Measurements from ENCODE around the gene C16orf90.
"Not testable (repeated sequence)": the region's sequence is repeated elsewhere in the genome, so short reads cannot be mapped to it uniquely, and the experiment has no call there.

Gene C16orf90, protein sequence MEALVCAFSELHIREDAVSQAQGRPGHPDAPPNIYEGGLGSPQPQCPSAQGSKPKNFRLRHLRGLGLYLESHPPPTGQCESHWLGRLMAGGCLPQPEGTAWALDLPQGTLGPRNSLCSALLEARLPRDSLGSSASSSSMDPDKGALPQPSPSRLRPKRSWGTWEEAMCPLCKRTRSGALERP

DNA sequence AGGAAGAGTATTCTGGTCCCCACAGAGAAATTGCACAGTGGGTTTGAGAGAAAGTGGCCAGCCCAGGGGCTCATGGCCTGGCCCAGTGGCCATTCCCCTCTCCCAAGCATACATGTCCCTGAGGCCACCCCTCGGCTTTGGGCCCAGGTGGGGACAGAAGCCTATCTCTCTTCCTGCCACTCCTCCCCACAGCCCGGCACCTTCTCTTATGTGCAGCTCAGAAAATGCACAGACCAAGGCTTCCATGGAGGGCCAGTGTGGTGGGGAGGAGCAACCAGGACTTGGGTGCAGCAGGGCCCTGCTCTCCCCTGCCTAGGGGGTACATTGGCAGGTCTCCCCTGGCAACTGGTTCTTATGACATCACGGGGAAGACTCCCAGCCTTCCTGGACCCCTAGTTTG is at the start of gene C16orf90:
TSS of gene C16orf90 (minus strand) at position 314 of the 400 bp plus-strand sequence. CDS start at position 246, 68 bp downstream.
- no peak for FAIRE-seq

DNA sequence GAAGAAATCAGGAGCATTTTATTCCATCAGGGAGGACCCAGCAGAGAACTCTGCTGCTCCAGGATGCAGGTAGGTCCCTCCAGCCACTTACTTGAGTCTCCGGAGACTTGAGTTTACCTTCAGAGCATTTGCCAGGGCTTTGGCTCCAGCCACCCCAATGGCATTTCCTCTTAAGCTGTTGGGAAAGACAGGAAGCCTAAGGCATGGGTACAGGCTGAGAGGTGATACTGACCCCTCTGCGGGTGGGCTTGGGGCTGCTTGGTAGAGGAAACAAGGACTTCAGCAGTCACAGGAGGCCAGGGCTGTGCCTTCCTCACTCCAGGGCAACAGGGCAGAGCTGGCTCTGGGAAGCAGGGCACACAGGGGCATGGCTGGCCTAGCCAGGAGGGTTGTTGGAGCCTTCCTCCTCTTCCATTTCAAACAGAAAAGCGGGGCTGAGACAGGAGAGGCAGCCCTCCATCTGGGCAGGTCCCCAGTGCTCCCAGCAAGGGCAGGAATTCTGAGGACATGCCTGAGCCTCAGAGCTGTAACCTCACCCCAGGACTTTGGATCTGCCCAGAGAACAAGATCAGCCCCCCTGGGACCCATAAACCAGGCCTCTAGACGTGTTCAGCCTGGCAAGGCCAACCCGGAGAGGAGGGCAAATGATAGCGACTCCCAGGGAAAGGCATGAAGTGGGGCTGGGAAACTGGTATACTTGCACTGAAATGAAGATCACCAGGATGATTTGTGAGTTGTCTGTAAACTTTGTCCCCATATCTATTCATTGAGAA is 47.5 kb upstream of the C16orf90 start:
- DNase-seq (ENCODE audit: low spot score) (no peak), FAIRE-seq (no peak)

More for the DNA sequence above, at the start of gene C16orf90:
- DNase-seq (ENCODE audit: low spot score): no peak

DNA sequence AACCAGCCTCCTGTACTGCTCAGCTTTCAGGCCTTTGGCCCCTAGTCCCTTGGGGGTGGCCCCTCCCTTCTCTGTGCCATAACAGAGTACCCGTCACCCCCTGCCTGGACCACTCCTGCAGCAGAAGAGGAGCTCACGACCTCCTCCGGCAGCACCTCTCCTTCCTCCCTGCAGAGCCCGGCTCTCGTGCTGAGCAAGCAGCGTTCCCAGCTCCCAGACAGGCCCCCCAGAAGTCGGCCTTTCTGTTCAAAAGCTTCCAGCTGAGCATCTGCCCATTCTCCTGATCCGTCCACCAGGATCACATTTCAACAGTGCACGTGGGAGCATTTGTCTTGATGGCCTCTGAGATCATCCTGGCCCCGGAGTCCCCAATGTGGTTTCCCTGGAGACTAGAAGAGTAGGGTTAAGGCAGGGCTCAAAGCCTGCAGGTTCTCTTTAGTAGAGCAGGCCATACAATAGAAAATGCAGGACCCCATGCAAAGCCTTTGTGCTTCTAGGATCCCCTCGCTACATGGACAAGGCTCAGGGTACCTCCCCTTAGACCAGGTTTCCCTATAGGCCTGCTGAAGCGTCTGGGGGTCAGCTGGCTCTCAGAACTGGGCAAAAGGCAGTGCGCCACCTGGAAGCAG is 46.4 kb upstream of the C16orf90 start:
- FAIRE-seq (no peak), DNase-seq (ENCODE audit: low spot score) (no peak)

DNA sequence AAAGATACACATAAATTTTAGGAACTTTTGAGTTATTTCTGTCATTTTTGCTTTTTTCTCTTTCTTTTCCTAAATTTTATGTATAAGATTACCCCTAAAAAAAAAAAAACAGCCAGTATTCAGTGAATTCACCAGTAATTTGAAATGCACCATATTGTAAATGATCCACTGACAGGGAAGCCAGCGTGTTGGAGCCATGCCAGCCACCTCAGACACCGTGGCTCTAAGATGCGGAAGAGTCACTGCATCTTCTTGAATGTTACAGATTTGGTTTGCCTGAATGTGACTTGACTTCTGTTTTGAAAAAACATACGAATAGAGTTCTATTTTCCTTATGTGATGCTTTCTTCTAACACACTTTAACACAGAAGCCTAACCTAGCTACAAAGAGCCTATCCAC is 42.9 kb upstream of the C16orf90 start:
- no peak for DNase-seq (ENCODE audit: low spot score)
- no peak for FAIRE-seq

DNA sequence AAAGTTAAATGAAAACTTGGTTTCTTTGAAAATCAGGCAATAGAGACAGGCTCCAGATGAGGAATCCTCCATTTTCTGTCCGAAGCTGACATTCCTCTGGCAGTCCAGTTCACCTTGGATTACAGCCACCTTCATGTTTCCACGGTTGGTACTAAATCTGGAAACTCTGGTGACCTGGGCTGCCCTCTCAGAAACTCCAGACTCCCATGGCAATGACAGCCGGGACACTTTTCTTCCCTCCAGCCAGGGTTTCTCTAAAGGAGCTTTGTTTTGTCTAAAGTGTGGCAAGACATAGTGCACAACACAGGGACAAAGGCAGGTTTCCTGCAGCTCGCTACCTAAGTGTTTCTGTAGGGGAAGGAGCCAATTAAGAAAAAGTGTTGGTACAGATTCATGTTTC is 41.6 kb upstream of the C16orf90 start:
- DNase-seq (ENCODE audit: low spot score) (no peak), FAIRE-seq (no peak)

DNA sequence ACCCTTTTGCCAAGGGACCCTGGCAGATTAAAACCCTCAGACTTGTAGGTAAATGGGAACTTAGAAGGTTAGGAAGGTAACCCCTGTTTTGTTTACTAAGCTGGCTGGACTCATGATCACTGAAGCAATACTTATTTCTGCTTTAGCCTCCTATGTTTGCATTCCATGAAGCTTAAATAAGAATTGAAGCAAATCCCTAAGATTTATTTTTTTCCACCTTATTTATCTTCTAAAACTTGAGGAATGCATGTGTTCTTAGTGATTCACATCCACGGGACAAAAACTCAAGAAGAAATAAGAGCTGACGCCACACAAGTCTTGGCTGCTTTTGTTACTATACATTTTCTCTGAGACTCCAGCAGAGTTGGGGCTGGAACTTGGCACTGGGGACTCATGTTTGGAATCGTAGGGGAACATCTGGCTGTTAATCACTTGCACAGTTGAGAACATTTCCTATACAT is 41.0 kb upstream of the C16orf90 start:
- DNase-seq (ENCODE audit: low spot score): no peak
- no peak for FAIRE-seq

DNA sequence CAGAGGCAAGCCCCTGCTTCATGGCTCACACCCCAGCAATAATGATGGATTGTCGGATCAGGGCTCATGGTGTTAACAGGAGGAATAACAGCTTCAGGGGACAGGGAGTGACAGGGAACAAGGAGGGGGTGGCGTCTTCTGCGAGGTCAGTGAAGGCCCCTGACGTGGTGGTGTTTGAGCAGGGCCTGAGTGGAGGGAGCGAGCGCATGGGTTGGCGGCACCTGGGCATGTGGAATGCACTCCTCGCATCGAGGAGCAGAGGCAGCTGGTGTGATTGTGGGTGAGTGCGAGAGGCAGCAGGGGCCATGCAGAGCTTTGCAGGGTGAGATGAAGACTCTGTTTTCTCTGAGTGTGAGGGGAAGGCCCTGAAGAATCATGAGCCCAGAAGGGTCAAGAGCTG is 38.8 kb upstream of the C16orf90 start:
- DNase-seq (ENCODE audit: low spot score): no peak

DNA sequence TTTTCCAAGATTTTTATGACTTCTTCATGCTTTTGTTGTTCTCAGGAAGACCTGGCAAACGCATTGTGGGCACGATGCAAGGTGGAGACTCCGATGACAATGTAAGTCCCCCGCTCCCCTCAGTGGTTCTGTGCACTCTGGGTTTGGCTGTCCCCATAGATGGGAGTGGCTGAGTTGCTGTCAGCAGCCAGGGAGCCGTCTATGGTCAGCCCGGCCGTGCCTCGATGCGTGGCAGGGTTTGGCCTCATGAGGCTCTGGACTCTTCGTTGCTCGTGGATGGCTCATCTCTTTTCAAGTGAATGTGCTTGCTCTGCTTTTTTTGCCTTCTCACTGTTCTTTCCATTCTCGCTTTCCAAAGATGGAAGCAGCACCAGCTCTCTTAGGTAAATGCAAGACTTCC is 37.5 kb upstream of the C16orf90 start:
- DNase-seq (ENCODE audit: low spot score) (no peak), FAIRE-seq (no peak)

More for the DNA sequence above, 38.8 kb upstream of the C16orf90 start:
- FAIRE-seq: no peak

DNA sequence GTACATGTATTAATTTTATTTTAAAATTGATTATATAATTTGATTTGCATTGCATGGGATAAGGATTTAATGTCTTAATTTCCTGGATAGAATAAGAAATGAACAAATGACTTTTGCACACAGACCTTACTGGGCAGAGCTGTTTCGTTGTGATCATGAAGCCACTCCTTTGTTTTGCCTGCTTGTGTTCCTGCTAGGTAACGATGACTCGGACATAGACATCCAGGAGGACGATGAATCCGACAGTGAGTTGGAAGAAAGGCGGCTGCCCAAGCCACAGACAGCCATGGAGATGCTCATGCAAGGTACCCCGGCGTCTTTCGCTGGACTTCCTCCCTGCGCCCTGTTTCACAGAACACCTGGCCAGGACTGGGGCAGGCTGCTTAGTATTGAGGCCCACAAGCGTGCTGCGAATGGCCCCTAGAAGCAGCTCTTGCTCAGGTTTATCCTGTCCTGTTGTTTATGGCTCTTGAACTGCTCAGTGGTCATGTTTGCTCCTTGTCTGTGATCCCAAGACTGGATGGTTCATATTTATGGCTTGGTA is 35.2 kb upstream of the C16orf90 start:
- DNase-seq (ENCODE audit: low spot score): no peak
- no peak for FAIRE-seq

DNA sequence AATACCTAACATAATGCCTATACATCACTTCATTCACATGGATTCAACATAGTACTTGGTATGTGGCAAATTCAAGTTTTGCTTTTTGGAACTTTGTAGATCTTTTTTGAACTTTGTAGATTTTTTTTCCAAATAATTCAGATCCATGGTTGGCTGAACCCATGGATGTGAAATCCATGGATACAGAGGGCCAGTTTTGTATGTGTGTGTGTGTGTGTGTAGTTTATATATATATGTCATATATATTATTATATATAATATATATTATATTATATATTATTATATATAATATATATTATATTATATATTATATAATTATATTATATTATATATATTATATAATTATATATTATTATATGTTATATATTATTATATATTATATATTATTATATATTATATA is 33.9 kb upstream of the C16orf90 start:
- FAIRE-seq (no peak), DNase-seq (ENCODE audit: low spot score) (no peak)

DNA sequence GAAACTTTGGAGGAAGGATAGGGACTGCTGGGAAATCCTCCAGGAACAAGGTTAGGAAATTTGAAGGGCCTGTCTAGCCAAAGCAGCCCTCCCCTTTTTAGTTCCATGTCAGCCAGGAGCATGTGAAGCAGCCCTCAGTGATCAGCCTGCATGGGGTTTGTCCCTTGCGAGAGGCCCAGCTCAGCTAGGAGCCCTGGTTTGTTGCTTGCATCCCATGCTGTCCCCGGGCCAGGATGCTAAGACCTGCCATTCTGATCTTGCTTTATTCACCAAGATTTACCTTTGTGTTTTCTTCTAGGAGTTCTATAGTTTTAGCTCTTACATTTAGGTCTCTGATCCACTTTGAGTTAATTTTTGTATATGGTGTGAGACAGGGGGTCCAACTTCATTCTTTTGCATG is 33.1 kb upstream of the C16orf90 start:
- FAIRE-seq (no peak), DNase-seq (ENCODE audit: low spot score) (no peak)

DNA sequence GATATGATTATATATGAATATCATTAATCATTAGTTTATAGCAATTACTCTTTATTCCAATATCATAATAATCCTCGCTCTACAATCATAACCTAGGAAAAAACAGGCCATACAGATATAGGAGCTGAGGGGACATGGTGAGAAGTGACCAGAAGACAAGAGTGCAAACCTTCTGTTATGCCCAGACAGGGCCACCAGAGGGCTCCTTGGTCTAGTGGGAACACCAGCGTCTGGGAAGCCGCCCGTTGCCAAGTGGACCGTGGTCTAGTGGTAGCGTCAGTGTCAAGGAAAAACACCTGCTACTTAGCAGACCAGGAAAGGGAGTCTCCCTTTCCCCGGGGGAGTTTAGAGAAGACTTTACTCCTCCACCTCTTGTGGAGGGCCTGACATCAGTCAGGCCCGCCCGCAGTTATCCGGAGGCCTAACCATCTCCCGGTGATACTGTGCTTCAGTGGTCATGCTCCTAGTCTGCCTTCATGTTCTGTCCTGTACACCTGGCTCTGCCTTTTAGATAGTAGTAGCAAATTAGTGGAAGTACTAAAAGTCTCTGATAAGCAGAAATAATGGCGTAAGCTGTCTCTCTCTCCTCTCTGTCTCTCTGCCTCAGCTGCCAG is 32.0 kb upstream of the C16orf90 start:
- not testable (repeated sequence) for DNase-seq (ENCODE audit: low spot score); FAIRE-seq

DNA sequence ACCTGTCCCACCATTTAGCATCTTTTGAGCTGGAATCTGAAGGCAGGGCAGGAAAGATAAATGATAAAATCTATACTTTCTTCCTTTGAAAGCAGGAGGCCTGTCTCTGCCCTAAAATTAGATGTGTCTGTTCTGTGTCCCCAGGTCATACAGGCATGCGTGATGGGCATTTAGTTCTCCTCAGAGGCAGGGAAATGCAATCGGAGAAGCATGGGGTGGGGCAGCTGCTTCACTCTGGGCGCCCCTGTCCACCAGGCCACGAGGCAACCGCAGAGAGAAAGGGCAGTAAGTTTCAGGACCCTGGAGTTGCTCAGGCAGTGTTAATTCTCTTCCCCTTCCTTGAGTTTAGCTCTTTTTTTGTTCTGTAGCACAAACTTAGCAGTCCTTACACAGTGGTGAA is 30.7 kb upstream of the C16orf90 start:
- DNase-seq (ENCODE audit: low spot score): no peak
- no peak for FAIRE-seq

DNA sequence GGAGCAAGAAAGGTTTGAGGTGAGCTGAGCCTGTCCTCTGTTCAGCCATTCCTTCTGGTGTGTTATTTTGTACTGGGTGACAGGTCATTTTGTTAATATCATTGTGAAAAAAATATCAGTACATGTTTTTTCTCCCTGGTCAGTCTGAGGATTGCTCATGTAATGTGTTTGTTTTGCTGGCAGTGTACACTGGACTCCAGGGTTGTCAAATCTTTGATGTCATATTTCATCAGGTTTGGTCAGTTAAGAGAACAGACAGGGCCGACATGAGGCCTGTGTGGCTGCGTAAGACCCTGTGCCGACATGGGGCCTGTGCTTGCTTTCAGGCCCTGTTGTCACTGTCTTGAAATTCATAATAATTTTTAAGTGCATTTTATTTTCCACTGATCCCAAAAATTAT is 28.0 kb upstream of the C16orf90 start:
- DNase-seq (ENCODE audit: low spot score): no peak
- FAIRE-seq: no peak

DNA sequence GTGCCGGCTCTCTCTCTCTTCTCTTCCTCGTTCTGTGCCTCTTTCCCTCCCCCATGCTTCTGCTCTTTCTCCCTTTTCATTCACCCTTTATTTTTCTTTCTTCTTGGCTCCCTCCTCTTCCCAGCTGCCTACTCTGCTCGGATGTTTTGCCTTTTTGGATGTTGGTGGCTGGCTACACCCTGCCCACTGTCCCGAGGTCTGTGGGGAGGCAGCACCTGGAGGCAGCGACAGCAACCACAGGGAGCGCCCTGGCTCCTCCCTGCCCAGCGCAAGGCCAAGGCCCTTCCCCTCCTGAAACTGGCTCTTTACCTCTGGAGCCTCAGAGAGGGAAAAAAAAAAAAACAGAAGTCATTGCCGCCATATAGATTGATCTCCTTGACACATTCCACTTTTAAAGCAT is 25.6 kb upstream of the C16orf90 start:
- DNase-seq (ENCODE audit: low spot score) (no peak), FAIRE-seq (no peak)

DNA sequence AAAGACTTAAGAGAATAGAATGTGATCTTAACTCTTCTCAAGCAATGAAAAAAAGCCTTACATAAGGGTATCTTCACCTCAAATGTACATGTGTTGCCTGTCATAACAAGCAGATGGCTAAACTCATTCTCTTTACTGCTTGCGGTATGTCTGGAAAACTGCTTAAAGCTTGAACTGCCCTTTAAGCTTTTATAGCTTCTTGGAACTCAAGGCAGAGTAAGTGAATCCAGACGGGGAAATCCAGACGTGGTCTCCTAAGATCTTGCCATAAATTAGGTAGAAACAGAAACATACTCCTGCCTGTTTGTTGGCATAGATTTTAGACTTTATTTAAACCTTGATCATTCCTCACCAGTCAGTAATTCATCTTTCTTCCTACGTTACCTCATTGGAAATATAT is 25.1 kb upstream of the C16orf90 start:
- FAIRE-seq: no peak
- DNase-seq (ENCODE audit: low spot score): no peak

DNA sequence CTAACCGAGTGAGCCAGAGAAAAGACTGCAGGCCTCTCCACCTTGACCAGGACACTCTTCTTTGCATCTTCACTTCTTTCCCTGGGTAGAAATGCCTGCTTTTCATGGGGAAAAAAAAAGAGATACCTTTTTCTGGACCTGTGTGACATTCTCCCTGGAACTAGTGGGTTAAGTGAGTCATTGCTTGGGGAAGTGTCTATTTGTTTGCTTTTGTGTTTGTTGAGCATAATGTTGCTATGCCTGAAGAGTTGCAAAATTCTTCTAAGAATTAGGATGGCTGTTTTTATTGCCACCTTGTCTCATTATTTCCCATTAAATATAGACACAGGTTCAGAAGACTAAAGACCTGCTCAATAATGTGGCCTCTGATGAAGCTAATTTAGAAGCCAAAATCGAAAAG is 24.3 kb upstream of the C16orf90 start:
- FAIRE-seq (no peak), DNase-seq (ENCODE audit: low spot score) (no peak)

DNA sequence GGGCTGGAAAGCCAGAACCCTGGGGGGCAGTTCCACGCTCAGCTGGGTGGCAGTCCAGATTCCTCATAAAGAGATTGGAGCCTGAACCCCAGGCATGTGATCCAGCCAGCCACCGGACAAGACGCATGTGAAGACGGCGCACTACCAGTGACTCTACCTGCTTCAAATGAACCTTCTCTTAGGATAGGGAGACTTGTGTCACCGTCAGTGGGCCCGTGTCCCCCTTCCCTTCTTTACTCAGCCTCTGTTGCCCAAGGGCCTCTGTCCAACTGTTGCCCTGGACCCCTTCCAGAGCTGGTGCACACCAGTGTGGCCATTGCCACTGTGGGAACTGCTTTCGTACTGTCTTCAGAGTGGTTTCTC is 23.7 kb upstream of the C16orf90 start:
- DNase-seq (ENCODE audit: low spot score): no peak
- no peak for FAIRE-seq

DNA sequence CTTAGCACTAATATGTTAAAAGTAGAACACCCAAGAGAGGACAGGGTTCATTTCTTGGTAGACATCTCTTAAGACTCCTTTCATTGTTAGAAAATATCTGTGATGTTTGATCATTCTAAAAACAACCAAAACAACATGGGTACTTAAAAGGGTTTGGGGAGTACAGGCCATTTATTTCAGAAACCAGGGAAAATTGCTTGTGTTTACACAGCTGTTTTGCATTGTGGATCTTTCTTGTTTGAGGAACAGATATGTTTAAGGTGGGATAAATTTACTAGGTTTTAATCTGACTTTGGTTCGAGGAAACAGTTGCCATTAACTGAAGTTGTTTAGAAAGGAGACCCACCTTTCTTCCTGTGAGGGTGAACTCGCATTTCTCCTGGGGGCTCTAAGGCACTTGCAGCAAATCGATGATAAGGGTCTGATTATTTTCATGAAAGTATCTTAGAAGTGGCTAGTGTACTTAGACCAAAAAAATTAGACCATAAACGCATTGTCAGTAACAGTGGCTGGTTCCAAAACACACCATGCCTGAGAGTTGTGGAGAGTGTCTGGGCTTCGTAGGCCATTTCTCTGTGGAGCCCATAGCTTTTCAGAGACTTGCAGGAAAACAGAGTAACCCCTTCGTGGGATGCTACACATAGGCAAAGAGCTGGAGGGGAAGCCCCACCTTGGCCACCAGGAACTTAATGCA is 23.1 kb upstream of the C16orf90 start:
- no peak for FAIRE-seq

DNA sequence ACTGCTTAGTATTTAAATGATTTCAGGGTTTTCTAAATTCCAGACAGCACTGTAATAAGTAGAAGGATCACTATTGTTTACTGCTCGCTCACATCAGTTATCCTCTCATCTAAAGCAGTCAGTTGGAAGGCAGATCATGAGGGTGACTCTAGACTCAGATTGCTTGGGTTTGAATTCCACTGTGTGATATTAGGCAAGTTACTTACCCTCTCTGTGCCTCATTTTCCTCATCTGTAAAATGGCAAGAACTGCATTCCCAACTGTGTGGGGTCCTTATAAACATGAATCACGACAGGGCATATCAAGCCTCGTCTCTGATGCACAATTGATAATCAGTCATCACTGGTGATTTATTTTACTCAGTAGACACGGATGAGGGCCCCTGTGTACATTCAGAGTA is 20.6 kb upstream of the C16orf90 start:
- DNase-seq (ENCODE audit: low spot score) (no peak), FAIRE-seq (no peak)

More for the DNA sequence above, 23.1 kb upstream of the C16orf90 start:
- no peak for DNase-seq (ENCODE audit: low spot score)

DNA sequence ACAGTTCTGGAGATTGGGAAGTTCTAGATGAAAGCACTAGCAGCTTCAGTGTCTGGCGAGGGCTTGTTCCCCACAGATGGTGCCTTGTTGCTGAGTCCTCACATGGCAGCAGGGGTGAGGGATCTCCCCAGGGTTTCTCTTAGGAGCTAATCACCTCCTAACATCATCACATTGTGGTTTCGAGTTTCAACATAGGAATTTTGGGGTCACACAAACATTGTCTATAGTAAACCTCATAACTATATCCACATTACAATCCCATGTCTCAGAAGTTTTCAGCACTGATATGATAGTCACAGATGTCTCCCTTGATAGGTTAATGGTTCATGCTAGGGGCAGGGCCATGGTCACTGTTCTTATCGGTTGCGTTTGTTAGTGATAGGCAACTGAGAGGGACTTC is 19.3 kb upstream of the C16orf90 start:
- DNase-seq (ENCODE audit: low spot score) (no peak), FAIRE-seq (no peak)
